SU-DHL-6 (cell line): ENCODE data around the gene OR5K4.

ENCODE experiments used
- H2AFZ ChIP-seq: fragments of 200-600 bp; sonication (generic); 2 replicates; pipeline ENCODE4 v1.6.1; 2014; ENCODE audit warnings: low read depth, mild to moderate bottlenecking, moderate library complexity, mixed read lengths, antibody characterized with exemption, low read length; ENCODE audit not compliant: severe bottlenecking
- H3F3A ChIP-seq: fragments of 200-600 bp; shearing (Covaris generic); 2 replicates; pipeline ENCODE4 v1.6.0; 2016; ENCODE audit warnings: antibody characterized with exemption, mild to moderate bottlenecking; ENCODE audit not compliant: insufficient read depth
- H3K27ac ChIP-seq: fragments of 200-600 bp; sonication (generic); 2 replicates; pipeline ENCODE4 v1.5.1; 2016; ENCODE audit warnings: low read depth, mild to moderate bottlenecking, low read length, moderate library complexity, mixed read lengths
- H3K27me3 ChIP-seq: fragments of 200-600 bp; sonication (generic), shearing (Covaris generic); 2 replicates; pipeline ENCODE4 v1.6.0; 2014; ENCODE audit warnings: mild to moderate bottlenecking, low read length
- H3K36me3 ChIP-seq: fragments of 200-600 bp; sonication (generic); 2 replicates; pipeline ENCODE4 v1.6.1; 2014; ENCODE audit warnings: mild to moderate bottlenecking, low read length, mixed read lengths
- H3K4me2 ChIP-seq: fragments of 300-600, 200-600 bp; shearing (Covaris generic), sonication (generic); 2 replicates; pipeline ENCODE4 v1.6.0; 2014; ENCODE audit warnings: low read length, low read depth, mild to moderate bottlenecking; ENCODE audit not compliant: poor library complexity, severe bottlenecking
- H3K4me3 ChIP-seq: fragments of 200-600 bp; sonication (generic); 2 replicates; pipeline ENCODE4 v1.5.1; 2014; ENCODE audit warnings: antibody characterized with exemption, low read length, mild to moderate bottlenecking, mixed read lengths; ENCODE audit not compliant: insufficient read depth, poor library complexity, severe bottlenecking
- H3K79me2 ChIP-seq: fragments of 200-600 bp; sonication (generic); 2 replicates; pipeline ENCODE4 v1.6.1; 2014; ENCODE audit warnings: mild to moderate bottlenecking, low read length, moderate library complexity; ENCODE audit not compliant: insufficient read depth
- H3K9ac ChIP-seq: fragments of 200-600 bp; sonication (generic); 2 replicates; pipeline ENCODE4 v1.7.0; 2014; ENCODE audit warnings: mild to moderate bottlenecking, low read length
- H3K9me2 ChIP-seq: fragments of 200-600 bp; sonication (generic); replicated peaks from 2 replicates; pipeline ENCODE4 v1.6.1; 2014; ENCODE audit warnings: low read length; ENCODE audit not compliant: insufficient read depth
- H3K9me3 ChIP-seq: fragments of 200-600 bp; sonication (generic); 2 replicates; pipeline ENCODE4 v1.6.1; 2014; ENCODE audit warnings: low read length, mixed read lengths; ENCODE audit not compliant: insufficient read depth
- H4K20me1 ChIP-seq: fragments of 200-600 bp; sonication (generic); 2 replicates; pipeline ENCODE4 v1.6.1; 2014; ENCODE audit warnings: low read depth, mild to moderate bottlenecking, antibody characterized with exemption, low read length, moderate library complexity, mixed read lengths
- EZH2phosphoT487 ChIP-seq: fragments of 200-600 bp; sonication (generic), shearing (Covaris generic); conservative IDR thresholded peaks from 2 replicates; pipeline ENCODE4 v1.6.1; 2018; ENCODE audit warnings: mild to moderate bottlenecking, antibody characterized with exemption, low read length, moderate library complexity, mixed read lengths
- TF ChIP-seq, protein P1 (sequence below): fragments of 200-600 bp; sonication (generic); IDR thresholded peaks from one replicate; pipeline ENCODE4 v1.5.1; 2017; ENCODE audit warnings: antibody characterized with exemption, mild to moderate bottlenecking, low read length, moderate library complexity; ENCODE audit not compliant: insufficient read depth, poor library complexity, severe bottlenecking

The OR5K4 gene

DNA sequence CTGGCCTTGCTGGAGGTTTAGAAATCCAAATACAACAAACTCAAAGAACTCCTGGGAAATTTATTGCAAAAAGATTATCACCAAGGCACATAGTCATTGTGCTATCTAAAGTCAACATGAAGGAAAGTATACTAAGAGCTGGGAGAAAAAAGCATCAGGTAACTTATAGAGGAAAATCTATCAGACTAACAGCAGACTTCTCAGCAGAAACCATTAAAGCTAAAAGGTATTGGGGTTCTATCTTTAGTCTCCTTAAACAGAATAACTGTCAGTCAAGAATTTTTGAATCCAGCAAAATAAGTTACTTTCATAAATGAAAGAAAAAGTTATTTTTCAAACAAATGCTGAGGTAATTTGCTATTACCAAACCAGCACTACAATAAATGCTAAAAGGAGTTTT lies 44.9 kb downstream of the OR5K4 start:
- TF ChIP-seq EZH2phosphoT487 = no peak
- no peaks in the 10 kb centered on the region for H3K9me2 ChIP-seq
- no peaks in the 10 kb centered on the region for H3K36me3 ChIP-seq
- H3K4me3 ChIP-seq = no peak overlapping the region
- no peaks in the 10 kb centered on the region for H4K20me1 ChIP-seq
- no peak overlapping the region for H2AFZ ChIP-seq
- no peak overlapping the region for H3K27ac ChIP-seq
- H3K4me2 ChIP-seq = no peak overlapping the region
- no peaks in the 10 kb centered on the region for H3K27me3 ChIP-seq
- no peaks in the 10 kb centered on the region for H3K79me2 ChIP-seq
- H3K9me3 ChIP-seq = 0 out of 2 replicates have a peak, but pooled peaks cover 5% of the 10 kb centered on the region
- no peak overlapping the region for H3K9ac ChIP-seq
- no peaks in the 10 kb centered on the region for H3F3A ChIP-seq

DNA sequence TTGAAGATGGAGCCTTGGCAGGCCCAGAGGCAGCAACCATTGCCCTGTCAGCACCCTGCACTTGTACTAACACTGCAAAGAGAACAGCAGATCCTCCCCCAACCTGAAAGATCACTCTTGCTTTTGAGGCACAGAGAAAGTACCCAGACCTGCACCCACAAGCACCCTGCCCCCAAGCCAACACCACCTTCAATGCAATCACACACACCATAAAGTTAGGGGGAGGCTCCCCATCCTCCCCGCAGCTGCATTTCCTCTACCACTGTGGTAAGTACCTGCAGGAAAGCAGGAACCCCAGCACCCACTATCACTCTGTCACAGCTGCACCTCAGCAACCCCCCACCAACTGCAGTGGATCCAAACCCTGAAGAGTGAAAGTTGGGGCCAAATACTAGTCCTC lies 48.9 kb downstream of the OR5K4 start:
- H3K27ac ChIP-seq = no peak overlapping the region
- TF ChIP-seq EZH2phosphoT487 = no peak
- TF ChIP-seq, protein P1, sequence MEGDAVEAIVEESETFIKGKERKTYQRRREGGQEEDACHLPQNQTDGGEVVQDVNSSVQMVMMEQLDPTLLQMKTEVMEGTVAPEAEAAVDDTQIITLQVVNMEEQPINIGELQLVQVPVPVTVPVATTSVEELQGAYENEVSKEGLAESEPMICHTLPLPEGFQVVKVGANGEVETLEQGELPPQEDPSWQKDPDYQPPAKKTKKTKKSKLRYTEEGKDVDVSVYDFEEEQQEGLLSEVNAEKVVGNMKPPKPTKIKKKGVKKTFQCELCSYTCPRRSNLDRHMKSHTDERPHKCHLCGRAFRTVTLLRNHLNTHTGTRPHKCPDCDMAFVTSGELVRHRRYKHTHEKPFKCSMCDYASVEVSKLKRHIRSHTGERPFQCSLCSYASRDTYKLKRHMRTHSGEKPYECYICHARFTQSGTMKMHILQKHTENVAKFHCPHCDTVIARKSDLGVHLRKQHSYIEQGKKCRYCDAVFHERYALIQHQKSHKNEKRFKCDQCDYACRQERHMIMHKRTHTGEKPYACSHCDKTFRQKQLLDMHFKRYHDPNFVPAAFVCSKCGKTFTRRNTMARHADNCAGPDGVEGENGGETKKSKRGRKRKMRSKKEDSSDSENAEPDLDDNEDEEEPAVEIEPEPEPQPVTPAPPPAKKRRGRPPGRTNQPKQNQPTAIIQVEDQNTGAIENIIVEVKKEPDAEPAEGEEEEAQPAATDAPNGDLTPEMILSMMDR = no peak
- no peaks in the 10 kb centered on the region for H3K27me3 ChIP-seq
- no peak overlapping the region for H3K4me2 ChIP-seq
- H3F3A ChIP-seq = no peaks in the 10 kb centered on the region
- no peaks in the 10 kb centered on the region for H3K36me3 ChIP-seq
- H3K9me3 ChIP-seq = 0 out of 2 replicates have a peak, but pooled peaks cover 5% of the 10 kb centered on the region
- no peak overlapping the region for H3K9ac ChIP-seq
- no peaks in the 10 kb centered on the region for H3K79me2 ChIP-seq
- H3K4me3 ChIP-seq = no peak overlapping the region
- no peak overlapping the region for H2AFZ ChIP-seq
- no peaks in the 10 kb centered on the region for H3K9me2 ChIP-seq
- no peaks in the 10 kb centered on the region for H4K20me1 ChIP-seq

DNA sequence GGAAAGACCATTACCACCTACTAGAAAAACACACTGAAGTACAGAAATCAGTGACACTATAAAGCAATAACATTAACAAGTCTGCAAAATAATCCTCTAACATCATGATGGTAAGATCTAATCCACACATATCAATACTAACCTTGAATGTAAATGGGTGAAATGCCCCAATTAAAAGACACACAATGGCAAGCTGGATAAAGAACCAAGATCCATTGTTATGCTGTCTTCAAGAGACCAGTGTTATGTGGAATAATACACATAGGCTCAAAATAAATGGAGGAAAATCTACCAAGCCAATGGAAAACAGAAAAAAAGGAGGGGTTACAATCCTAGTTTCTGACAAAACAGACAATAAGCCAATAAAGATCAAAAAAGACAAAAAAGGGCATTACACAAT lies 50.4 kb downstream of the OR5K4 start:
- Histone ChIP-seq H3K9ac (no peak overlapping the region), H3K9me3 (0 out of 2 replicates have a peak, but pooled peaks cover 5% of the 10 kb centered on the region)
- TF ChIP-seq EZH2phosphoT487 = no peak
- TF ChIP-seq, protein P1 = no peak

More for the DNA sequence above, 50.4 kb downstream of the OR5K4 start:
- Histone ChIP-seq H3F3A (no peaks in the 10 kb centered on the region), H2AFZ (no peak overlapping the region), H3K27me3 (no peaks in the 10 kb centered on the region), H4K20me1 (no peaks in the 10 kb centered on the region), H3K79me2 (no peaks in the 10 kb centered on the region), H3K4me3 (no peak overlapping the region), H3K27ac (no peak overlapping the region), H3K9me2 (no peaks in the 10 kb centered on the region), H3K36me3 (no peaks in the 10 kb centered on the region), H3K4me2 (no peak overlapping the region)
